ENCODE measurements around the gene MAGEF1.

MAGEF1 gene

GRCh38 chr3:184677344-184678316, 34.2 kb downstream of the MAGEF1 start:
- Histone ChIP-seq H3K36me3 (ENCODE audit: control insufficient read depth in 2 of 2, insufficient read depth in 2 of 2, low read length in 2 of 2) (no peaks in the 10 kb centered on the region), H3K27ac (ENCODE audit: low read length) (no peak overlapping the region), H3K27me3 (ENCODE audit: control insufficient read depth in 1 of 2, insufficient read depth in 2 of 2, low read length in 2 of 2) (no peaks in the 10 kb centered on the region), H3K9ac (ENCODE audit: low read length in 2 of 2) (no peak overlapping the region), H3K4me3 (ENCODE audit: low read length in 2 of 2) (no peak overlapping the region), H3K4me1 (ENCODE audit: control insufficient read depth, insufficient read depth, low read length) (peaks cover 13% of the 10 kb centered on the region), H3K9me3 (ENCODE audit: control insufficient read depth in 2 of 2, low read length in 2 of 2) (no peaks in the 10 kb centered on the region)

- peaks cover 13% of the 10 kb centered on the region for H3K4me1 ChIP-seq (ENCODE audit: control insufficient read depth, insufficient read depth, low read length)
- H3K9me3 ChIP-seq (ENCODE audit: control insufficient read depth in 2 of 2, low read length in 2 of 2) = no peaks in the 10 kb centered on the region
- no peak overlapping the region for H3K9ac ChIP-seq (ENCODE audit: low read length in 2 of 2)
- H3K27ac ChIP-seq (ENCODE audit: low read length) = no peak overlapping the region
- no peaks in the 10 kb centered on the region for H3K27me3 ChIP-seq (ENCODE audit: control insufficient read depth in 1 of 2, insufficient read depth in 2 of 2, low read length in 2 of 2)
- no peak overlapping the region for H3K4me3 ChIP-seq (ENCODE audit: low read length in 2 of 2)
- H3K36me3 ChIP-seq (ENCODE audit: control insufficient read depth in 2 of 2, insufficient read depth in 2 of 2, low read length in 2 of 2) = no peaks in the 10 kb centered on the region
Measured at GRCh38 chr3:184676927-184677326, 34.9 kb downstream of the MAGEF1 start.

- Histone ChIP-seq H3K9ac (ENCODE audit: low read length in 2 of 2) (no peak overlapping the region), H3K9me3 (ENCODE audit: control insufficient read depth in 2 of 2, low read length in 2 of 2) (no peaks in the 10 kb centered on the region), H3K27me3 (ENCODE audit: control insufficient read depth in 1 of 2, insufficient read depth in 2 of 2, low read length in 2 of 2) (no peaks in the 10 kb centered on the region), H3K27ac (ENCODE audit: low read length) (no peak overlapping the region), H3K4me3 (ENCODE audit: low read length in 2 of 2) (no peak overlapping the region), H3K36me3 (ENCODE audit: control insufficient read depth in 2 of 2, insufficient read depth in 2 of 2, low read length in 2 of 2) (no peaks in the 10 kb centered on the region), H3K4me1 (ENCODE audit: control insufficient read depth, insufficient read depth, low read length) (peaks cover 13% of the 10 kb centered on the region)
Measured at GRCh38 chr3:184674626-184675025, 37.2 kb downstream of the MAGEF1 start.

- Histone ChIP-seq H3K4me1 (ENCODE audit: control insufficient read depth, insufficient read depth, low read length) (peaks cover 2% of the 10 kb centered on the region), H3K27me3 (ENCODE audit: control insufficient read depth in 1 of 2, insufficient read depth in 2 of 2, low read length in 2 of 2) (no peaks in the 10 kb centered on the region), H3K27ac (ENCODE audit: low read length) (no peak overlapping the region), H3K9ac (ENCODE audit: low read length in 2 of 2) (no peak overlapping the region), H3K4me3 (ENCODE audit: low read length in 2 of 2) (no peak overlapping the region), H3K9me3 (ENCODE audit: control insufficient read depth in 2 of 2, low read length in 2 of 2) (no peaks in the 10 kb centered on the region), H3K36me3 (ENCODE audit: control insufficient read depth in 2 of 2, insufficient read depth in 2 of 2, low read length in 2 of 2) (no peaks in the 10 kb centered on the region)
Measured at GRCh38 chr3:184672977-184673870, 38.6 kb downstream of the MAGEF1 start.

GRCh38 chr3:184672335-184672734, 39.5 kb downstream of the MAGEF1 start:
- Histone ChIP-seq H3K36me3 (ENCODE audit: control insufficient read depth in 2 of 2, insufficient read depth in 2 of 2, low read length in 2 of 2) (no peaks in the 10 kb centered on the region), H3K27me3 (ENCODE audit: control insufficient read depth in 1 of 2, insufficient read depth in 2 of 2, low read length in 2 of 2) (no peaks in the 10 kb centered on the region), H3K4me1 (ENCODE audit: control insufficient read depth, insufficient read depth, low read length) (peaks cover 2% of the 10 kb centered on the region), H3K9ac (ENCODE audit: low read length in 2 of 2) (no peak overlapping the region), H3K4me3 (ENCODE audit: low read length in 2 of 2) (no peak overlapping the region), H3K9me3 (ENCODE audit: control insufficient read depth in 2 of 2, low read length in 2 of 2) (no peaks in the 10 kb centered on the region), H3K27ac (ENCODE audit: low read length) (no peak overlapping the region)

GRCh38 chr3:184670091-184670602, 41.7 kb downstream of the MAGEF1 start:
- Histone ChIP-seq H3K4me3 (ENCODE audit: low read length in 2 of 2) (no peak overlapping the region), H3K9me3 (ENCODE audit: control insufficient read depth in 2 of 2, low read length in 2 of 2) (no peaks in the 10 kb centered on the region), H3K9ac (ENCODE audit: low read length in 2 of 2) (no peak overlapping the region), H3K36me3 (ENCODE audit: control insufficient read depth in 2 of 2, insufficient read depth in 2 of 2, low read length in 2 of 2) (no peaks in the 10 kb centered on the region), H3K27ac (ENCODE audit: low read length) (no peak overlapping the region), H3K27me3 (ENCODE audit: control insufficient read depth in 1 of 2, insufficient read depth in 2 of 2, low read length in 2 of 2) (no peaks in the 10 kb centered on the region), H3K4me1 (ENCODE audit: control insufficient read depth, insufficient read depth, low read length) (no peaks in the 10 kb centered on the region)

GRCh38 chr3:184669578-184669977, 42.3 kb downstream of the MAGEF1 start:
- Histone ChIP-seq H3K36me3 (ENCODE audit: control insufficient read depth in 2 of 2, insufficient read depth in 2 of 2, low read length in 2 of 2) (no peaks in the 10 kb centered on the region), H3K4me3 (ENCODE audit: low read length in 2 of 2) (no peak overlapping the region), H3K27ac (ENCODE audit: low read length) (no peak overlapping the region), H3K9ac (ENCODE audit: low read length in 2 of 2) (no peak overlapping the region), H3K4me1 (ENCODE audit: control insufficient read depth, insufficient read depth, low read length) (no peaks in the 10 kb centered on the region), H3K9me3 (ENCODE audit: control insufficient read depth in 2 of 2, low read length in 2 of 2) (no peaks in the 10 kb centered on the region), H3K27me3 (ENCODE audit: control insufficient read depth in 1 of 2, insufficient read depth in 2 of 2, low read length in 2 of 2) (no peaks in the 10 kb centered on the region)

GRCh38 chr3:184666442-184666841, 45.4 kb downstream of the MAGEF1 start:
- H3K9ac ChIP-seq (ENCODE audit: low read length in 2 of 2) = no peak overlapping the region
- no peaks in the 10 kb centered on the region for H3K4me1 ChIP-seq (ENCODE audit: control insufficient read depth, insufficient read depth, low read length)
- H3K9me3 ChIP-seq (ENCODE audit: control insufficient read depth in 2 of 2, low read length in 2 of 2) = no peaks in the 10 kb centered on the region
- H3K27ac ChIP-seq (ENCODE audit: low read length) = no peak overlapping the region
- H3K36me3 ChIP-seq (ENCODE audit: control insufficient read depth in 2 of 2, insufficient read depth in 2 of 2, low read length in 2 of 2) = no peaks in the 10 kb centered on the region
- H3K4me3 ChIP-seq (ENCODE audit: low read length in 2 of 2) = no peak overlapping the region
- no peaks in the 10 kb centered on the region for H3K27me3 ChIP-seq (ENCODE audit: control insufficient read depth in 1 of 2, insufficient read depth in 2 of 2, low read length in 2 of 2)

GRCh38 chr3:184665101-184665500, 46.8 kb downstream of the MAGEF1 start:
- H3K9ac ChIP-seq (ENCODE audit: low read length in 2 of 2) = no peak overlapping the region
- no peaks in the 10 kb centered on the region for H3K4me1 ChIP-seq (ENCODE audit: control insufficient read depth, insufficient read depth, low read length)
- no peaks in the 10 kb centered on the region for H3K9me3 ChIP-seq (ENCODE audit: control insufficient read depth in 2 of 2, low read length in 2 of 2)
- no peaks in the 10 kb centered on the region for H3K27me3 ChIP-seq (ENCODE audit: control insufficient read depth in 1 of 2, insufficient read depth in 2 of 2, low read length in 2 of 2)
- H3K4me3 ChIP-seq (ENCODE audit: low read length in 2 of 2) = no peak overlapping the region
- no peaks in the 10 kb centered on the region for H3K36me3 ChIP-seq (ENCODE audit: control insufficient read depth in 2 of 2, insufficient read depth in 2 of 2, low read length in 2 of 2)
- H3K27ac ChIP-seq (ENCODE audit: low read length) = no peak overlapping the region

- no peak overlapping the region for H3K9ac ChIP-seq (ENCODE audit: low read length in 2 of 2)
- no peaks in the 10 kb centered on the region for H3K4me1 ChIP-seq (ENCODE audit: control insufficient read depth, insufficient read depth, low read length)
- no peaks in the 10 kb centered on the region for H3K27me3 ChIP-seq (ENCODE audit: control insufficient read depth in 1 of 2, insufficient read depth in 2 of 2, low read length in 2 of 2)
- H3K27ac ChIP-seq (ENCODE audit: low read length) = no peak overlapping the region
- H3K4me3 ChIP-seq (ENCODE audit: low read length in 2 of 2) = no peak overlapping the region
- H3K36me3 ChIP-seq (ENCODE audit: control insufficient read depth in 2 of 2, insufficient read depth in 2 of 2, low read length in 2 of 2) = no peaks in the 10 kb centered on the region
- H3K9me3 ChIP-seq (ENCODE audit: control insufficient read depth in 2 of 2, low read length in 2 of 2) = no peaks in the 10 kb centered on the region
Measured at GRCh38 chr3:184663756-184664155, 48.1 kb downstream of the MAGEF1 start.
